Stomach (tissue), 9 donors: ENCODE measurements around the gene NR2F1-AS1. TPM values are rescaled to one million over a fixed set of nuclear protein-coding genes. Genes with fewer than 3 reads are reported as not detected.

ENCODE experiments used
- DNase-seq, 2 donors: peaks; one replicate each; pipeline versions ENCODE4 v3.0.0 to v3.0.0-alpha.2; 2013 to 2019
- H3K27ac ChIP-seq, 5 donors: fragments of 200-600 bp in 4 of 5; sonication (generic) in 4 of 5; one replicate each; pipeline ENCODE4 v1.5.1; 2013 to 2019; ENCODE audit warnings: mild to moderate bottlenecking in 1 of 5, moderate library complexity in 1 of 5
- H3K27me3 ChIP-seq, 3 donors: fragments of 200-600 bp; sonication (generic); one replicate each; pipeline ENCODE4 v1.5.1; 2017 to 2019; ENCODE audit warnings: mixed run types in 1 of 3
- H3K36me3 ChIP-seq, 4 donors: fragments of 200-600 bp; sonication (generic); 1 replicate in 3 of 4; 2 replicates in 1 of 4; pipeline ENCODE4 v1.5.1; 2016 to 2019
- H3K4me1 ChIP-seq, 4 donors: fragments of 200-600 bp; sonication (generic); one replicate each; pipeline ENCODE4 v1.5.1; 2016 to 2019
- H3K4me3 ChIP-seq, 4 donors: fragments of 200-600 bp; sonication (generic) in 3 of 4; one replicate each; pipeline ENCODE4 v1.5.1; 2016 to 2019; ENCODE audit warnings: mild to moderate bottlenecking in 1 of 4
- H3K9me3 ChIP-seq, 4 donors: fragments of 200-600 bp; sonication (generic); one replicate each; pipeline ENCODE4 v1.5.1; 2016 to 2019
- CTCF ChIP-seq, 7 experiments: fragments of 450-650 bp in 4 of 7; fragments of 200-600 bp in 3 of 7; sonication (generic) in 3 of 7; IDR thresholded peaks; one replicate each; pipeline ENCODE4 v1.5.1; 2016 to 2019; ENCODE audit warnings: antibody characterized with exemption in 7 of 7, control low read depth in 2 of 7, mild to moderate bottlenecking in 1 of 7
- EP300 ChIP-seq: sonication (generic); formaldehyde crosslinking; IDR thresholded peaks from one replicate; pipeline ENCODE4 v1.6.1; 2017; ENCODE audit warnings: antibody characterized with exemption
- POLR2A ChIP-seq, 4 donors: fragments of 450-650 bp; IDR thresholded peaks; one replicate each; pipeline ENCODE4 v1.6.1; 2016; ENCODE audit warnings: antibody characterized with exemption in 4 of 4, control low read depth in 2 of 4, mild to moderate bottlenecking in 1 of 4, moderate library complexity in 1 of 4
- POLR2AphosphoS5 ChIP-seq, 3 donors: sonication (generic); formaldehyde crosslinking; IDR thresholded peaks; one replicate each; pipeline ENCODE4 v1.6.1; 2016; ENCODE audit warnings: antibody characterized with exemption in 3 of 3
- WGBS, 5 donors: extraction: QIAGEN DNeasy Blood & Tissue Kit in 3 of 5; methylation state at CpG; one replicate each; pipeline versions ENCODE4 v1.1.5 to v1.1.7; 2013 to 2018; 5-methylcytosine and 5-hydroxymethylcytosine counted together
- intact Hi-C: fragments of 100-400 bp; cut with DNase I; formaldehyde crosslinking; loops from one replicate; pipeline ENCODE4 v1.15.1; 2023; ENCODE audit warnings: low total_unique reads
- polyA plus RNA-seq, 3 donors: library from polyadenylated mRNA; stranded (reverse); fragments of 200-250 nt; gene quantifications; one replicate each; pipeline ENCODE4 v1.2.3, GENCODE V29; 2013
- total RNA-seq, 5 donors: library from RNA; depleted of rRNA; stranded (reverse); fragments of >200 nt; gene quantifications; one replicate each; pipeline versions ENCODE4 v1.1.0 to v1.2.3, GENCODE V29; 2014 to 2016
- donor health status: healthy with polysubstance abuse.
- donor health status: Bipolar disorder and iron deficiency.
- donor health status: healthy.

NR2F1-AS1 gene
- total and polyA plus RNA-seq, 8 donors = 4.3 to 40.8 (median 14.2) TPM

DNA sequence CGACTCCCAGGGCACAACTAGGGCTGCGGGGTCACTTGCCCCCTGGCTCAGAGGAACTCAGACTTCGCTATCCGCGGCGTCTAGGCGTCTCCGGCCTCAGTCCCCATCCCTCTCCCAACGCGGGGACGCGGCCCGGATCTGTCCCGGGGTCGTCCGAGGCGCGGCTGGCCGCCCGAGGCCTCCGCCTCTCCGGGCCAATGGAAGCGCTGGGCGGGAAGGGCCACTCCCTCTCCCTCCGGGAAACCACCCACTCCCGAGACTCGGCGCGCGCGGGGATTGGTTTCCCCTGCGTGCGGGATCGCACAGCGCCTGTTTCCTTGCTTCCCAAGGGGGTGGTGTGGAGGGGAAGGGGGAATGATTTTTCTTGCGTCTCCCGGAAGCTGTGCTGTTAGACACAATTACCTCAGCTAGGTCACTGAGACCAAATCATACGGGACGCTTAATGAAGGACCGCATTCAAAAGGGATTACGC, 40.3 kb upstream of the NR2F1-AS1 start:
- no peaks in the 10 kb centered on the region for H3K9me3 ChIP-seq
- peaks cover 0 to 6% (median 0%) of the 10 kb centered on the region in 3 donors for H3K27me3 ChIP-seq
- intact Hi-C loops = no loop called here
- DNase-seq = peak; percentile 53 to 86
- peaks cover 0 to 29% (median 12%) of the 10 kb centered on the region in 4 donors for H3K4me1 ChIP-seq
- WGBS, 5 donors = 2 to 19% (median 5%) methylated on average over 6 to 41 of the region's 41 CpGs
- H3K27ac ChIP-seq = peak overlapping the region; percentile 41 to 91 (median 83)
- H3K36me3 ChIP-seq = no peaks in the 10 kb centered on the region
- peak overlapping the region; percentile 66 to 77 (median 68) for H3K4me3 ChIP-seq
- peak in 2 of 3 donors; percentile 33 to 57 for TF ChIP-seq POLR2AphosphoS5 (IDR thresholded peaks at IDR 0.05)
- TF ChIP-seq POLR2A (IDR thresholded peaks at IDR 0.05) = no peak
- peak; percentile 67 for TF ChIP-seq EP300
- TF ChIP-seq CTCF (IDR thresholded peaks at IDR 0.05) = no peak

- 0 to 1% (median 1%) methylated on average over 37 to 75 of the region's 75 CpGs for WGBS, 5 donors
- TF ChIP-seq POLR2AphosphoS5 (IDR thresholded peaks at IDR 0.05) (peak in 1 of 3 donors; percentile 25), CTCF (IDR thresholded peaks at IDR 0.05) (no peak), EP300 (no peak), POLR2A (IDR thresholded peaks at IDR 0.05) (no peak)
- Histone ChIP-seq H3K4me1 (peaks cover 0 to 29% (median 12%) of the 10 kb centered on the region in 4 donors), H3K27ac (peak overlapping the region; percentile 41 to 91 (median 83)), H3K4me3 (peak overlapping the region; percentile 66 to 77 (median 68)), H3K27me3 (peaks cover 0 to 6% (median 0%) of the 10 kb centered on the region in 3 donors), H3K9me3 (no peaks in the 10 kb centered on the region), H3K36me3 (no peaks in the 10 kb centered on the region)
- intact Hi-C loops = no loop called here
- peak; percentile 71 to 90 for DNase-seq
Measured at GRCh38 chr5:93620487-93621326, 39.7 kb upstream of the NR2F1-AS1 start.

DNA sequence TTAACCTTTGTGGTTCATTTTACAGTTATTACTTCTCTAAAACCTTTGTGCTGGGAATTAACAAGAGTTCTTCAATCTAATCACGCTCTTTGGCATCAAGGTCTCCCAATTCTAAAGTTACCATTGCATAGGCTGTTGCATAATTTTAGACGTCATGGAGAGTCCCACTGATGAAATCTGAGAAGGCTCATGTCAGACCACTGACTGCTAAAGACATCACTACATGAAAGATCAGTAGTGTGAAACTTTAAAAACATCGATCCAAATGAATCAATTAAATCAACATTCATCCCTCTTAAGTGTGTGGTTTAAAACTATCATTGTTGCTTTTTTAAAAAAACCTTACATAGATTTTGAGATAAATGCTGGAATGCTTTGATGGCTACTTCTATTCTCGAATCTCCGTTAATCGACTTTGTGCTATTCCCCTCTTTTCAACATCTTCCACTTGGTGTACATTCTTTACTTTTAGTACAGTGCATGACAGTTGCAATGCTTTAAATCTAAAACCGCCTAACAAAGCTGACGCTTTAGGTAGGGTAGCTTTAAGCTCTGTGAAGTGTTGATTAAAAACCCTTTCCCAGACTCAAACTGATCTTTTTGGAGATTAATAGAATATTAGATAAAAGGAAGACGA, 35.6 kb upstream of the NR2F1-AS1 start:
- intact Hi-C loops = no loop called here

More for the DNA sequence above, 35.6 kb upstream of the NR2F1-AS1 start:
- no peak for DNase-seq
- H3K36me3 ChIP-seq = no peaks in the 10 kb centered on the region
- 86 to 91% (median 90%) methylated on average over 9 of the region's 9 CpGs for WGBS, 5 donors
- H3K27ac ChIP-seq = no peak overlapping the region
- H3K27me3 ChIP-seq = peaks cover 0 to 42% (median 28%) of the 10 kb centered on the region in 3 donors
- peaks cover 0 to 31% (median 20%) of the 10 kb centered on the region in 4 donors for H3K4me1 ChIP-seq
- H3K9me3 ChIP-seq = no peaks in the 10 kb centered on the region
- TF ChIP-seq POLR2AphosphoS5 (IDR thresholded peaks at IDR 0.05) (no peak), POLR2A (IDR thresholded peaks at IDR 0.05) (no peak), EP300 (no peak), CTCF (IDR thresholded peaks at IDR 0.05) (no peak)
- H3K4me3 ChIP-seq = no peak overlapping the region
